K562 (cell line): ENCODE results near the gene BANF2. TPM values are rescaled to one million over a fixed set of nuclear protein-coding genes. Genes with fewer than 3 reads are reported as not detected.

Experiments used
- ATAC-seq: fragments of 200-7000 bp; cut with Tn5 transposase; 3 replicates; pipeline ENCODE4 v1.9.1; 2020; ENCODE audit warnings: moderate library complexity
- BruUV-seq: library from RNA; stranded (reverse); fragments of 400-500 nt; replicated peaks from 2 replicates; lab custom pipeline; 2021; lab: Mats Ljungman, UMichigan
- CTCF ChIA-PET: fragments of 300-600 bp; formaldehyde crosslinking; extraction: SDS; loops from one replicate; lab custom pipeline; 2021; ENCODE audit warnings: low intra/inter-chr PET ratio; lab: Yijun Ruan, JAX
- POLR2A ChIA-PET: fragments of 300-600, 350-650 bp; sonication (Branson Sonifier 250); formaldehyde crosslinking; extraction: SDS; loops from one replicate; lab custom pipeline; 2021; ENCODE audit warnings: antibody characterized with exemption, inconsistent platforms; lab: Yijun Ruan, JAX
- DNase-seq, 4 experiments: peaks; one replicate each; pipeline versions ENCODE4 v3.0.0 to v3.0.0-alpha.2; 2011 to 2018; ENCODE audit warnings: low spot score in 3 of 4, mixed read lengths in 3 of 4; ENCODE audit errors: extremely low read depth in 1 of 4
- FAIRE-seq: peaks from 2 replicates; lab custom pipeline; 2011; peaks lifted over from hg19 to GRCh38; lab: Jason Lieb, UNC
- H2AFZ ChIP-seq: 2 replicates; pipeline ENCODE4 v1.6.0; 2011; ENCODE audit warnings: low read depth, low read length, control low read depth, inconsistent platforms
- H3K27ac ChIP-seq: fragments of 200-600 bp; 3 replicates; pipeline ENCODE4 v1.8.0; 2011; ENCODE audit warnings: low read depth, mild to moderate bottlenecking, control low read depth, inconsistent platforms, low read length, moderate library complexity, mixed read lengths; ENCODE audit errors: extremely low read depth
- H3K27me3 ChIP-seq, 2 experiments: fragments of 300-600 bp in 1 of 2; 2 replicates in 1 of 2; 3 replicates in 1 of 2; pipeline versions ENCODE4 v1.6.0 to v1.8.0; 2011; ENCODE audit warnings: inconsistent platforms in 2 of 2, low read length in 2 of 2, mild to moderate bottlenecking in 1 of 2, mixed read lengths in 1 of 2, moderate library complexity in 1 of 2; ENCODE audit not compliant: control insufficient read depth in 2 of 2, insufficient read depth in 2 of 2
- H3K36me3 ChIP-seq: fragments of 300-600 bp; 3 replicates; pipeline ENCODE4 v1.8.0; 2011; ENCODE audit warnings: mild to moderate bottlenecking, low read length, inconsistent platforms; ENCODE audit not compliant: control insufficient read depth, insufficient read depth
- H3K4me1 ChIP-seq, 2 experiments: fragments of 200-600 bp in 1 of 2; replicated peaks in 1 of 2; 2 replicates in 1 of 2; 3 replicates in 1 of 2; pipeline versions ENCODE4 v1.5.1 to v1.8.0; 2011; ENCODE audit warnings: inconsistent platforms in 2 of 2, low read length in 2 of 2, mild to moderate bottlenecking in 1 of 2, mixed read lengths in 1 of 2, moderate library complexity in 1 of 2; ENCODE audit not compliant: control insufficient read depth in 2 of 2, insufficient read depth in 2 of 2
- H3K4me2 ChIP-seq: 2 replicates; pipeline ENCODE4 v1.6.1; 2011; ENCODE audit warnings: low read length, control low read depth, inconsistent platforms, mixed read lengths; ENCODE audit not compliant: insufficient read depth
- H3K4me3 ChIP-seq: fragments of 200-600 bp; sonication (generic), shearing (Covaris generic); 2 replicates; pipeline ENCODE4 v1.5.1; 2016; ENCODE audit warnings: control low read depth, inconsistent platforms
- H3K79me2 ChIP-seq: fragments of 200-600 bp; 3 replicates; pipeline ENCODE4 v1.8.0; 2011; ENCODE audit warnings: low read length, inconsistent platforms; ENCODE audit not compliant: control insufficient read depth, insufficient read depth
- H3K9ac ChIP-seq, 2 experiments: 2 replicates each; pipeline versions ENCODE4 v1.6.0 to v1.6.1; 2011; ENCODE audit warnings: low read depth in 2 of 2, low read length in 2 of 2, control low read depth in 1 of 2, inconsistent platforms in 1 of 2, mild to moderate bottlenecking in 1 of 2, mixed read lengths in 1 of 2; ENCODE audit not compliant: insufficient read depth in 1 of 2
- H3K9me1 ChIP-seq: one replicate; pipeline ENCODE4 v1.6.0; 2011; ENCODE audit warnings: inconsistent platforms, mild to moderate bottlenecking, low read length, moderate library complexity; ENCODE audit not compliant: control insufficient read depth, insufficient read depth
- H3K9me3 ChIP-seq: replicated peaks from 2 replicates; pipeline ENCODE4 v1.5.1; 2011; ENCODE audit warnings: low read depth, low read length, inconsistent platforms; ENCODE audit not compliant: control insufficient read depth, insufficient read depth
- H4K20me1 ChIP-seq: replicated peaks from 2 replicates; pipeline ENCODE4 v1.6.1; 2011; ENCODE audit warnings: low read length, inconsistent platforms, mixed read lengths; ENCODE audit not compliant: control insufficient read depth, insufficient read depth
- CBX5 ChIP-seq: IDR thresholded peaks from 2 replicates; pipeline ENCODE4 v1.6.1; 2014; ENCODE audit warnings: low read depth, borderline replicate concordance
- ETV5 ChIP-seq: sonication (generic); formaldehyde crosslinking; IDR thresholded peaks from 2 replicates; pipeline ENCODE4 v1.4.0; 2020; ENCODE audit warnings: low read depth, mild to moderate bottlenecking, missing genetic modification reagents
- NFIX ChIP-seq: fragments of 250-450 bp; sonication (Bioruptor Pico); IDR thresholded peaks from 2 replicates; pipeline ENCODE4 v1.4.0; 2020; ENCODE audit warnings: low read depth, mild to moderate bottlenecking, moderate library complexity
- NR1H2 ChIP-seq: sonication (generic); formaldehyde crosslinking; IDR thresholded peaks from 2 replicates; pipeline ENCODE4 v1.4.0; 2020; ENCODE audit warnings: mild to moderate bottlenecking, missing genetic modification reagents
- TOE1 ChIP-seq, 2 experiments: fragments of 450-650 bp in 1 of 2; sonication (generic) in 1 of 2; formaldehyde crosslinking in 1 of 2; IDR thresholded peaks; 2 replicates each; pipeline versions ENCODE4 v1.7.1 to v1.8.0; 2016 to 2022; ENCODE audit warnings: borderline replicate concordance in 2 of 2, mild to moderate bottlenecking in 2 of 2, antibody characterized with exemption in 1 of 2, inconsistent platforms in 1 of 2, low read depth in 1 of 2, missing genetic modification reagents in 1 of 2, moderate library complexity in 1 of 2
- ZFP36 ChIP-seq: fragments of 150-350 bp; IDR thresholded peaks from 2 replicates; pipeline ENCODE4 v1.6.1; 2018; ENCODE audit warnings: low read length, low read depth; ENCODE audit not compliant: partially characterized antibody
- ZNF121 ChIP-seq: sonication (generic); formaldehyde crosslinking; conservative IDR thresholded peaks from 2 replicates; pipeline ENCODE4 v1.8.0; 2022; ENCODE audit warnings: missing genetic modification reagents
- ZNF780A ChIP-seq: fragments of 250-450 bp; sonication (Bioruptor Pico); IDR thresholded peaks from 2 replicates; pipeline ENCODE4 v1.5.0; 2021; ENCODE audit warnings: mild to moderate bottlenecking
- WGBS: fragments of 100-300 bp; shearing (Covaris generic); methylation state at CpG from one replicate; pipeline ENCODE4 v1.1.6; 2016; ENCODE audit warnings: low coverage, mixed read lengths; ENCODE audit not compliant: insufficient coverage; ENCODE audit errors: missing lambda C conversion rate; 5-methylcytosine and 5-hydroxymethylcytosine counted together
- in situ Hi-C: fragments of 300-500 bp; cut with MboI; formaldehyde crosslinking; loops from 4 replicates; pipeline ENCODE4 v1.15.0; 2018; ENCODE audit warnings: inconsistent platforms, mixed read lengths
- intact Hi-C: fragments of 100-400 bp; cut with micrococcal nuclease; formaldehyde crosslinking; loops from 2 replicates; pipeline ENCODE4 v1.14.2; 2022
- polyA plus RNA-seq, 8 experiments: library from polyadenylated mRNA; depleted of rRNA in 4 of 8; stranded (reverse) in 5 of 8; unstranded in 3 of 8; fragments of >200 nt; fragmentation: Nextera tagmentation in 2 of 8; fragmentation: Illumina TruSeq in 1 of 8; extraction: Ambion mirVana in 2 of 8; extraction: Trizol in 1 of 8; gene quantifications; 2 replicates each; pipeline versions ENCODE4 v1.2.1 to v1.2.3, GENCODE V29; 2011 to 2014; ENCODE audit warnings: inconsistent platforms in 1 of 8, missing spikeins in 1 of 8
- total RNA-seq, 7 experiments: library from RNA; depleted of rRNA in 6 of 7; stranded (reverse); fragments of >200 nt in 6 of 7; fragmentation: Illumina TruSeq in 2 of 7; extraction: Trizol in 2 of 7; gene quantifications; 2 replicates each; pipeline versions ENCODE4 v1.2.1 to v1.2.3, GENCODE V29; 2011 to 2021; ENCODE audit warnings: low replicate concordance in 1 of 7
- TF ChIP-seq, protein P1 (sequence below): fragments of 250-450 bp; sonication (Bioruptor Pico); IDR thresholded peaks from 2 replicates; pipeline ENCODE4 v1.4.0; 2020; ENCODE audit warnings: mild to moderate bottlenecking, moderate library complexity
- TF ChIP-seq, protein P2 (sequence below): sonication (generic); IDR thresholded peaks from 2 replicates; pipeline ENCODE4 v1.6.1; 2016
- TF ChIP-seq, protein P3 (sequence below): sonication (generic); formaldehyde crosslinking; IDR thresholded peaks from 2 replicates; pipeline ENCODE4 v1.8.0; 2022; ENCODE audit warnings: missing genetic modification reagents, mild to moderate bottlenecking, borderline replicate concordance

Gene BANF2
- total and polyA plus RNA-seq, 9 of the 15 experiments (the other 6 are each of a cell fraction or from before 2014, with no cell fraction given), result not detected

DNA sequence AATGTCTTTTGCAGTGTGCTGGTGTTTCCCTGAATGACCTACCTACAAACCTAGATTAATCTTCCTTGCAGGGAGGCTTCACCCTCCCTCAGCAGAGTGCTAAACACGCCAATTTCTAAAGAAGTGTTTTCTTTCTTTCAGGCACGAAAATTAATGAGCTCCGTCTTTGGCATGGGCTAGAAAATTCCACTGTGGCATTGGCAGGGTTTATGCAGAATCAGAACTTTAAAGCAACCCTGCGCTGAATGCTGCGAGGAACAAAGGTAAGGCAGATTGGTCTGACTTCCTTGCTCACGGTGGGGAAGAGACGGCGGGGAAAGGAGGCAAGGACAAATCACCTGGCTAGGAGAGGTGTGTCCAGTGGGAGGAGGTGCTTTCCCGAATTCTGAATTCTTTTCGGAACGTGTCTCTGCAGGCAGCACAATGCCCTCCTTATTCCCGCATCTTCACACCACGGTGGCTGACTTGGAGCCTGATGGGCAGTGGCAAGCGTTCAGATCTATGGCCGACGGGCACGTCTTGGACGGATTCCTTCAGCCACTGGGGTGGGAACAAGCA, 6.2 kb upstream of the BANF2 start:
- in situ Hi-C loops, result no loop called here
- no peak overlapping the region for H3K27ac ChIP-seq
- WGBS, result 2% methylated on average over 12 of the region's 18 CpGs
- H4K20me1 ChIP-seq, result no peaks in the 10 kb centered on the region
- ChIA-PET POLR2A (no interaction called here), CTCF (no interaction called here)
- no peak overlapping the region for H3K4me3 ChIP-seq
- H3K27me3 ChIP-seq, result peaks cover 2 to 25% of the 10 kb centered on the region in 2 experiments; a peak in 4 of 5 replicates
- no peaks in the 10 kb centered on the region for H3K9me3 ChIP-seq
- no peak overlapping the region for H3K9ac ChIP-seq
- no peaks in the 10 kb centered on the region for H3K36me3 ChIP-seq
- H3K79me2 ChIP-seq, result no peaks in the 10 kb centered on the region
- H3K4me1 ChIP-seq, result no peaks in the 10 kb centered on the region; a peak in 1 of 5 replicates
- BruUV-seq, result no TSS peak
- FAIRE-seq (no peak), ATAC-seq (no peak), DNase-seq (no peak)
- H2AFZ ChIP-seq, result no peak overlapping the region
- intact Hi-C loops, result no loop called here
- H3K9me1 ChIP-seq, result no peaks in the 10 kb centered on the region
- H3K4me2 ChIP-seq, result no peak overlapping the region
- TF ChIP-seq, protein P1, sequence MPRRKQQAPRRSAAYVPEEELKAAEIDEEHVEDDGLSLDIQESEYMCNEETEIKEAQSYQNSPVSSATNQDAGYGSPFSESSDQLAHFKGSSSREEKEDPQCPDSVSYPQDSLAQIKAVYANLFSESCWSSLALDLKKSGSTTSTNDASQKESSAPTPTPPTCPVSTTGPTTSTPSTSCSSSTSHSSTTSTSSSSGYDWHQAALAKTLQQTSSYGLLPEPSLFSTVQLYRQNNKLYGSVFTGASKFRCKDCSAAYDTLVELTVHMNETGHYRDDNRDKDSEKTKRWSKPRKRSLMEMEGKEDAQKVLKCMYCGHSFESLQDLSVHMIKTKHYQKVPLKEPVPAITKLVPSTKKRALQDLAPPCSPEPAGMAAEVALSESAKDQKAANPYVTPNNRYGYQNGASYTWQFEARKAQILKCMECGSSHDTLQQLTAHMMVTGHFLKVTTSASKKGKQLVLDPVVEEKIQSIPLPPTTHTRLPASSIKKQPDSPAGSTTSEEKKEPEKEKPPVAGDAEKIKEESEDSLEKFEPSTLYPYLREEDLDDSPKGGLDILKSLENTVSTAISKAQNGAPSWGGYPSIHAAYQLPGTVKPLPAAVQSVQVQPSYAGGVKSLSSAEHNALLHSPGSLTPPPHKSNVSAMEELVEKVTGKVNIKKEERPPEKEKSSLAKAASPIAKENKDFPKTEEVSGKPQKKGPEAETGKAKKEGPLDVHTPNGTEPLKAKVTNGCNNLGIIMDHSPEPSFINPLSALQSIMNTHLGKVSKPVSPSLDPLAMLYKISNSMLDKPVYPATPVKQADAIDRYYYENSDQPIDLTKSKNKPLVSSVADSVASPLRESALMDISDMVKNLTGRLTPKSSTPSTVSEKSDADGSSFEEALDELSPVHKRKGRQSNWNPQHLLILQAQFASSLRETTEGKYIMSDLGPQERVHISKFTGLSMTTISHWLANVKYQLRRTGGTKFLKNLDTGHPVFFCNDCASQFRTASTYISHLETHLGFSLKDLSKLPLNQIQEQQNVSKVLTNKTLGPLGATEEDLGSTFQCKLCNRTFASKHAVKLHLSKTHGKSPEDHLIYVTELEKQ, result no peak
- TF ChIP-seq, protein P2, sequence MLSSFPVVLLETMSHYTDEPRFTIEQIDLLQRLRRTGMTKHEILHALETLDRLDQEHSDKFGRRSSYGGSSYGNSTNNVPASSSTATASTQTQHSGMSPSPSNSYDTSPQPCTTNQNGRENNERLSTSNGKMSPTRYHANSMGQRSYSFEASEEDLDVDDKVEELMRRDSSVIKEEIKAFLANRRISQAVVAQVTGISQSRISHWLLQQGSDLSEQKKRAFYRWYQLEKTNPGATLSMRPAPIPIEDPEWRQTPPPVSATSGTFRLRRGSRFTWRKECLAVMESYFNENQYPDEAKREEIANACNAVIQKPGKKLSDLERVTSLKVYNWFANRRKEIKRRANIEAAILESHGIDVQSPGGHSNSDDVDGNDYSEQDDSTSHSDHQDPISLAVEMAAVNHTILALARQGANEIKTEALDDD, result no peak
- TF ChIP-seq NR1H2 (CRISPR knock-in tag) (no peak), TOE1 (IDR thresholded peaks at IDR 0.05; ENCODE audit: borderline replicate concordance) (no peak), TOE1 (CRISPR knock-in tag; IDR thresholded peaks at IDR 0.05; ENCODE audit: borderline replicate concordance, low read depth) (no peak), CBX5 (no peak), ZFP36 (no peak), NFIX (CRISPR knock-in tag) (no peak), ZNF780A (no peak), ETV5 (CRISPR knock-in tag) (no peak), ZNF121 (CRISPR knock-in tag) (no peak)
- TF ChIP-seq, protein P3, sequence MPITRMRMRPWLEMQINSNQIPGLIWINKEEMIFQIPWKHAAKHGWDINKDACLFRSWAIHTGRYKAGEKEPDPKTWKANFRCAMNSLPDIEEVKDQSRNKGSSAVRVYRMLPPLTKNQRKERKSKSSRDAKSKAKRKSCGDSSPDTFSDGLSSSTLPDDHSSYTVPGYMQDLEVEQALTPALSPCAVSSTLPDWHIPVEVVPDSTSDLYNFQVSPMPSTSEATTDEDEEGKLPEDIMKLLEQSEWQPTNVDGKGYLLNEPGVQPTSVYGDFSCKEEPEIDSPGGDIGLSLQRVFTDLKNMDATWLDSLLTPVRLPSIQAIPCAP, result no peak
